Tibial artery (tissue), 4 donors: ENCODE data around the gene RAB31.

Experiments
- DNase-seq, 2 donors: peaks; one replicate each; pipeline ENCODE4 v3.0.0-alpha.2; 2019
- H3K27ac ChIP-seq, 2 donors: fragments of 200-600 bp; sonication (generic) in 1 of 2; 1 replicate in 1 of 2; 2 replicates in 1 of 2; pipeline ENCODE4 v1.5.1; 2018 to 2019; ENCODE audit warnings: mild to moderate bottlenecking in 1 of 2
- H3K27me3 ChIP-seq, 2 donors: fragments of 200-600 bp; sonication (generic) in 1 of 2; one replicate each; pipeline versions ENCODE4 v1.5.1 to v1.6.0; 2016 to 2019
- H3K36me3 ChIP-seq, 3 donors: fragments of 200-600 bp; sonication (generic) in 2 of 3; one replicate each; pipeline ENCODE4 v1.5.1; 2016 to 2019; ENCODE audit warnings: mild to moderate bottlenecking in 2 of 3
- H3K4me1 ChIP-seq, 4 donors: fragments of 200-600 bp; sonication (generic) in 2 of 4; 1 replicate in 3 of 4; 2 replicates in 1 of 4; pipeline ENCODE4 v1.5.1; 2016 to 2019
- H3K4me3 ChIP-seq, 2 donors: fragments of 200-600 bp; sonication (generic) in 1 of 2; 1 replicate in 1 of 2; 2 replicates in 1 of 2; pipeline ENCODE4 v1.5.1; 2018 to 2019; ENCODE audit warnings: mild to moderate bottlenecking in 2 of 2
- H3K9me3 ChIP-seq, 3 donors: fragments of 200-600 bp; sonication (generic) in 1 of 3; one replicate each; pipeline ENCODE4 v1.5.1; 2016 to 2019
- CTCF ChIP-seq, 2 experiments: fragments of 200-600 bp in 1 of 2; fragments of 450-650 bp in 1 of 2; IDR thresholded peaks; one replicate each; pipeline ENCODE4 v1.5.1; 2017 to 2019; ENCODE audit warnings: antibody characterized with exemption in 2 of 2, mild to moderate bottlenecking in 1 of 2, moderate library complexity in 1 of 2
- intact Hi-C: fragments of 100-400 bp; cut with DNase I; formaldehyde crosslinking; loops from one replicate; pipeline ENCODE4 v1.15.0; 2023; ENCODE audit warnings: low total_unique reads

RAB31 gene

DNA sequence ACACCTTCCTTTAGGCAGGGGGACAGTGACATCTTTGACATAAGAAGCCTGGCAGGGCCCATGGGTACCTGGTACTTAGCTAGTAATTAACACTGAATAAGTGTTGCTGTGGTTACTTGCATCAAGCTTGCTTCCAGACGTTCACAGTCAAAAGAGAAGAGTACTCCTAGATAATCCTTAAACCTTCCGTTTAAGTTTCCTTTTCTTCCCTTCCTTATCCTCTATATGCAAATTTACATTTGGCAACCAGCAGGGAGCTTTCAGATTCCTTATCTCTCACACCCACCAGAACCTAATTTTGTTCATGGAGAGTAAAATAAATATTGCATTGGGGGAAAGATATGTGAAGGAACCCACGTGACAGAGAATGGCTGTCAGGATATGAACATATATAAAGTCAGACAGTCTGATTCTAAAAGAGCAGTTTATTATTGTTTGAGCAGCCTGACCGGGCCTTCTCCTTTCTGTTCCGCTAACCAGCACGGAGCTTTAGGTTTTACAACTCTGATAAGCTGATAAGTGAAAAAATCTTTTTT is 7.8 kb upstream of the RAB31 start:
- no peaks in the 10 kb centered on the region for H3K36me3 ChIP-seq
- H3K27ac ChIP-seq, result no peak overlapping the region
- intact Hi-C loops, result loop anchor here (10.0 kb wide), 2 partner anchors 86 to 214 kb away; partner anchors contain the start of genes PPP4R1 and VAPA
- H3K4me1 ChIP-seq, result peaks cover 0 to 12% (median 2%) of the 10 kb centered on the region in 4 donors
- no peak for DNase-seq
- no peak overlapping the region for H3K4me3 ChIP-seq
- TF ChIP-seq CTCF (IDR thresholded peaks at IDR 0.05), result no peak
- no peaks in the 10 kb centered on the region for H3K9me3 ChIP-seq
- no peaks in the 10 kb centered on the region for H3K27me3 ChIP-seq

DNA sequence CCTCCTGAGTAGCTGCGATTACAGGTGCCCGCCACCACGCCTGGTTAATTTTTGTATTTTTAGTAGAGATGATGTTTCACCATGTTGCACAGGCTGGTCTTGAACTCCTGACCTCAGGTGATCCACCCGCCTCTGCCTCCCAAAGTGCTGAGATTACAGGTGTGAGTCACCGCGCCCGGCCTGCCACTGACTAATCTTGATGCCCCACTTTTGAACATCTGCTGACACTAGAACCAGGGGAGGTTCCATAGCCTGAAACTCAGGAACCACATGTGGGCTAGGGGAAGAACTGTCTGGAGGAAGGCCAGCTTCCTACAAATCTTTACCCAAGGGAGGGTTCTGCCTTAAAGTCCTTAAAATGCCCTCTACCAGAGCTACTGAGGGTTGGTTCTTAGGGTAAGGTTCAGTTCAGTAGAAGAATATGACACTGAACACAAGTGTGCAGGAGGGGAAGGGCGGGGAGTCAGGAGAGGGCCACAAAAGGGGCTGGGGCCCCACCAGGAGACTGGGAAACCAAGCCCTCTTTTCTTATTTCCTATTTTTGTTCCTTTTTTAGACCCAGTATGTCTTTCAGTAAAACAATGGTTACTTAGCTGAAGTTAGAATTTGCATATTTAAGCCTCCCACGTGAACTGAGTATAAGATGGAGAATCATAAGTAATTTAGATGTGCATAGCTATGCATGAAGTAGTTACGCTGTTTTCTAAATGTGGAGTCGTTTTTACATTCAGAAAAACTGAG is 6.3 kb upstream of the RAB31 start:
- Histone ChIP-seq H3K4me1 (peaks cover 0 to 27% (median 3%) of the 10 kb centered on the region in 4 donors), H3K27ac (no peak overlapping the region), H3K9me3 (no peaks in the 10 kb centered on the region), H3K27me3 (no peaks in the 10 kb centered on the region), H3K4me3 (no peak overlapping the region), H3K36me3 (no peaks in the 10 kb centered on the region)
- no peak for TF ChIP-seq CTCF (IDR thresholded peaks at IDR 0.05)
- DNase-seq, result no peak
- intact Hi-C loops, result loop anchor here (10.0 kb wide), 2 partner anchors 87 to 213 kb away; partner anchors contain the start of genes PPP4R1 and VAPA

DNA sequence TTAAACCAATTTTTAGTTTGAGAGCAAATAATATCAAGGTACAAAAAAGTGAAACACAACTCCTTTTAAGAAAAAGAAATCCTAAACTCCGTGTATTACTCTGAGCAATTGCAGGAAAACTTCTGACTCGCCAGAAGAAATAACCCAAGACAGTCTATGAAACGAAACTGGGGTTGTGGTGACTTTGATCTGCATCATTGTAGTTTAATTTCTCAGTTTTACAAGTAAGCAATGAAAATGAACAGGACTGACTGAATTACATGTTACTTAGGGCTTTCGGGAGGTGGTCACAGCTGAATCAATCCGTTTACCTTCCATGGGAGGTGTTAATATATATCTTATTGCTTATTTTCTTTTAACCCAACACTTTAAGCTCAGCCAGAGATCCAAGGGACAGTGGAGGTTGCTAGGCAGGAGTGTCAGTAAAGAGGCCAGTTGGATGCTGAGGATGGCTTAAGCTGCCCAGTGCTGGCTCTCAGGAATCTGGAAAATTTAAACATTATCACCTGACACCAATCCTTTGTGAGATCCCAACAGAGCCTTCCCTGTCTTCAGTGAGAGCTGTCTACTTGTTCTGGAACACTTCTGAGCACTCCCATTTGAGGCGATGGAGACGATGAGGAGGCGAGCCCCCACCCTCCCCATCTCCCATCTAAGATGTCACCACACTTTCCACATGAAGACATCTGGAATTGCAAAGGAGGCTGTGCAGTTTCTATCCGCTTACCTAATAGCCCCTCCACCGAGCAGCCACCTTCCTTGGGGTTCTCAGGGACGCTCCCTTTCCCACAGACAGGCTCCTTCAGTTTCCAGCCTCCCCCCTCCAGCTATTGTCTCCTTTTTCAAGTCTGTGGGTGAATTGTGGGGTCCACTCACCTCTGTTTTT is 3.6 kb upstream of the RAB31 start:
- no peaks in the 10 kb centered on the region for H3K27me3 ChIP-seq
- no peak for DNase-seq
- H3K27ac ChIP-seq, result peak overlapping the region in 1 of 2 donors; percentile 17
- TF ChIP-seq CTCF (IDR thresholded peaks at IDR 0.05), result no peak
- peaks cover 0 to 34% (median 10%) of the 10 kb centered on the region in 4 donors for H3K4me1 ChIP-seq
- no peak overlapping the region for H3K4me3 ChIP-seq
- intact Hi-C loops, result loop anchor here (10.0 kb wide), 2 partner anchors 90 to 210 kb away; partner anchors contain the start of genes PPP4R1 and VAPA
- no peaks in the 10 kb centered on the region for H3K36me3 ChIP-seq
- no peaks in the 10 kb centered on the region for H3K9me3 ChIP-seq

DNA sequence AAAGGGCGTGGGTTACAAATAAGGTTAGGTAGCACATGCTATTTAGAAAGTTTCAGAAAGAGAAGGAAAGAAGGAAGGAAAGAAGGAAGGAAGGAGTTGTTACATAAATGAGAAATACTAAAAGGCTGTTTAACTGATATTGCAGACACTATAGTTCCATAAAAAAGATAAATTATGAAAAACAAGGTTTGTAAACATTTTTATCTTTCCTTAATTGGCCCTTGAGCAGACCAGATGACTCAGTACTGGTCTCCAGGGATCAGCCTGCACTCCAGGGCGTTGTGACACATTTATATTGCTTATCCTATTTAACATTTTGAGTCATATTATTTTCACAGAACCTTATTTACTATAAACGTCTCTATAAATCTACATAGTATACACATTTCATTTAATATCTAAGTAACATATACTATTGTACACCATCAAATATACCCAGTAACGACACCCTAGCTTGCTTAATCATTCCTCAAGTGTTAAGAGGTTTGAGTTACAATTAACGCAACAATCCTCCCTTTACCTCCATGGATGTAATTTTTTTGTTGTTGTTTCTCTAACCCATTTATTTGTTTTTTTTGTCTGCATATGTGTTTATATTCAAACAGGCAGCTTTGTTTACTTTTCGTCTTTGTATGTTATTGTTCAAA is 2.8 kb upstream of the RAB31 start:
- Histone ChIP-seq H3K36me3 (no peaks in the 10 kb centered on the region), H3K4me3 (no peak overlapping the region), H3K4me1 (peaks cover 0 to 42% (median 15%) of the 10 kb centered on the region in 4 donors), H3K27ac (peak overlapping the region in 1 of 2 donors; percentile 93), H3K27me3 (no peaks in the 10 kb centered on the region), H3K9me3 (no peaks in the 10 kb centered on the region)
- TF ChIP-seq CTCF (IDR thresholded peaks at IDR 0.05), result no peak
- no peak for DNase-seq
- intact Hi-C loops, result loop anchor here (10.0 kb wide), 2 partner anchors 91 to 209 kb away; partner anchors contain the start of genes PPP4R1 and VAPA
